Measurements from ENCODE around the gene DARS1. TPM values are rescaled to one million over a fixed set of nuclear protein-coding genes. Genes with fewer than 3 reads are reported as not detected.
"Not testable (repeated sequence)": the region's sequence is repeated elsewhere in the genome, so short reads cannot be mapped to it uniquely, and the experiment has no call there.

DARS1 gene
- total RNA-seq, 2 experiments from 2014 or later, result 90.8 to 90.9 TPM

- DNase-seq, H3K4me3 Mint-ChIP-seq, CTCF ChIA-PET, H3K27me3 Mint-ChIP-seq, H3K9me3 Mint-ChIP-seq, POLR2A ChIA-PET: not testable (repeated sequence)
- H3K27ac Mint-ChIP-seq, result peak overlapping the region; percentile 6
- peaks cover 54% of the 10 kb centered on the region for H3K36me3 Mint-ChIP-seq (ENCODE audit: low read depth)
- peaks cover 58% of the 10 kb centered on the region for H3K4me1 Mint-ChIP-seq
These were observed 21.0 kb downstream of the DARS1 start for GRCh38 chr2:135964404-135964803.

DNA sequence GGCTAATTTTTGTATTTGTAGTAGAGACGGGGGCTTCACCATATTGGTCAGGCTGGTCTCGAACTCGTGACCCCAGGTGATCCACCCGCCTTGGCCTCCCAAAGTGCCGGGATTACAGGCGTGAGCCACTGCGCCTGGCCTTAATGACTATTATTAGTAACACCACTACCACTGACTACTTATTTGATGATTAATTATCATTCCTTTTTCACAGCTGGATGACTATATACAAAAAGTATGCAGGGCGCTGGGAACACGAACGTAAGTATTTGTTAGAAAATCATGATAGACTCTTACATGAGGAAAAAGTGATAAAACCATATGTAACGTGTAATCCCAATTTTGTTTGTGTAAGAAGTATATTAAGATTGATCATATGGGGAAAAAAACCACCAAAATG is 21.6 kb downstream of the DARS1 start:
- CTCF ChIA-PET, result no interaction called here

GRCh38 chr2:135962366-135963123 is 22.9 kb downstream of the DARS1 start:
- peaks cover 55% of the 10 kb centered on the region for H3K36me3 Mint-ChIP-seq (ENCODE audit: low read depth)
- no peaks in the 10 kb centered on the region for H3K9me3 Mint-ChIP-seq
- peaks cover 58% of the 10 kb centered on the region for H3K4me1 Mint-ChIP-seq
- POLR2A ChIA-PET, result no interaction called here
- H3K4me3 Mint-ChIP-seq, result peak overlapping the region; percentile 26
- CTCF ChIA-PET, result no interaction called here
- no peaks in the 10 kb centered on the region for H3K27me3 Mint-ChIP-seq
- DNase-seq, result no peak
- H3K27ac Mint-ChIP-seq, result peak overlapping the region; percentile 86

More for the DNA sequence above, 21.6 kb downstream of the DARS1 start:
- POLR2A ChIA-PET, result no interaction called here
- Mint-ChIP-seq H3K4me3 (no peak overlapping the region), H3K27ac (peak overlapping the region; percentile 5), H3K36me3 (ENCODE audit: low read depth) (peaks cover 56% of the 10 kb centered on the region), H3K27me3 (no peaks in the 10 kb centered on the region), H3K9me3 (no peaks in the 10 kb centered on the region), H3K4me1 (peaks cover 59% of the 10 kb centered on the region)
- no peak for DNase-seq

- DNase-seq, result peak; percentile 45
- H3K36me3 Mint-ChIP-seq (ENCODE audit: low read depth), result peaks cover 53% of the 10 kb centered on the region
- H3K9me3 Mint-ChIP-seq, result no peaks in the 10 kb centered on the region
- H3K27ac Mint-ChIP-seq, result peak overlapping the region; percentile 86
- POLR2A ChIA-PET, result interaction anchor here (1.1 kb wide), 1 partner anchor 33 kb away, joined by 3 read pairs; no protein-coding TSS in a partner anchor
- peaks cover 61% of the 10 kb centered on the region for H3K4me1 Mint-ChIP-seq
- peak overlapping the region; percentile 21 for H3K4me3 Mint-ChIP-seq
- CTCF ChIA-PET, result interaction anchor here (0.5 to 0.6 kb wide), 2 partner anchors 16 to 424 kb away, joined by 3 read pairs; no protein-coding TSS in a partner anchor
- no peaks in the 10 kb centered on the region for H3K27me3 Mint-ChIP-seq
These were observed 24.5 kb downstream of the DARS1 start for GRCh38 chr2:135960656-135961551.

DNA sequence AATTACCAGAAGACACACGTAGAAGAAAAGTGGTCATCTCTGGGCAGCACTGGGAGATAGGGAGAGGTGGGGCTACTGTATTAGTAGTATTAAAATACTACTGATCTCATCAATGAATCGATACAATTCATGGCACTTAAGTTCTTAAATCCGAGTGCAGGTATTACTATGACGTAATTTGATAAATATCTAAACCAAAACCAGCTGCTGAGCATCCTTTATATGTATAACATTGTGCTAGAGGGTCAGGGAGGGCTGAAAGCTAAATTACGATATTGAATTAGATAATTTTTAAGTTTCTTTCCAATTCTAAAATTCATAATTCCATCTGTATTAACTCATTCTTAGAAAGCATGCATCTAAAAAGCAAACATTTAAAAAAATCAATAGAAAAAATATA is 25.3 kb downstream of the DARS1 start:
- no peak for DNase-seq
- CTCF ChIA-PET, result interaction anchor here (1.4 kb wide), 1 partner anchor 27 kb away, joined by 3 read pairs; no protein-coding TSS in a partner anchor
- Mint-ChIP-seq H3K27me3 (no peaks in the 10 kb centered on the region), H3K36me3 (ENCODE audit: low read depth) (peaks cover 57% of the 10 kb centered on the region), H3K4me3 (no peak overlapping the region), H3K4me1 (peaks cover 61% of the 10 kb centered on the region), H3K9me3 (no peaks in the 10 kb centered on the region), H3K27ac (peak overlapping the region; percentile 86)
- POLR2A ChIA-PET, result interaction anchor here (1.1 kb wide), 1 partner anchor 33 kb away, joined by 3 read pairs; no protein-coding TSS in a partner anchor

- Mint-ChIP-seq H3K4me1 (peaks cover 61% of the 10 kb centered on the region), H3K36me3 (ENCODE audit: low read depth) (peaks cover 57% of the 10 kb centered on the region)
- POLR2A ChIA-PET, result not testable (repeated sequence)
These were observed 26.5 kb downstream of the DARS1 start for GRCh38 chr2:135958927-135959326.

GRCh38 chr2:135954020-135954601 is 31.3 kb downstream of the DARS1 start:
- no peak overlapping the region for H3K4me3 Mint-ChIP-seq
- H3K4me1 Mint-ChIP-seq, result peaks cover 32% of the 10 kb centered on the region
- H3K36me3 Mint-ChIP-seq (ENCODE audit: low read depth), result peaks cover 60% of the 10 kb centered on the region
- H3K9me3 Mint-ChIP-seq, result peaks cover 6% of the 10 kb centered on the region
- H3K27ac Mint-ChIP-seq, result peak overlapping the region; percentile 27
- ChIA-PET POLR2A (no interaction called here), CTCF (interaction anchor here (0.6 kb wide), 1 partner anchor 70 kb away, joined by 3 read pairs; no protein-coding TSS in a partner anchor)
- DNase-seq, result no peak
- no peaks in the 10 kb centered on the region for H3K27me3 Mint-ChIP-seq

More at GRCh38 chr2:135958927-135959326, 26.5 kb downstream of the DARS1 start:
- CTCF ChIA-PET, result interaction anchor here (0.8 to 1.4 kb wide), 2 partner anchors 20 to 28 kb away, joined by 3 to 4 read pairs; no protein-coding TSS in a partner anchor
- H3K27ac Mint-ChIP-seq, H3K27me3 Mint-ChIP-seq, H3K4me3 Mint-ChIP-seq, DNase-seq, H3K9me3 Mint-ChIP-seq: not testable (repeated sequence)

DNA sequence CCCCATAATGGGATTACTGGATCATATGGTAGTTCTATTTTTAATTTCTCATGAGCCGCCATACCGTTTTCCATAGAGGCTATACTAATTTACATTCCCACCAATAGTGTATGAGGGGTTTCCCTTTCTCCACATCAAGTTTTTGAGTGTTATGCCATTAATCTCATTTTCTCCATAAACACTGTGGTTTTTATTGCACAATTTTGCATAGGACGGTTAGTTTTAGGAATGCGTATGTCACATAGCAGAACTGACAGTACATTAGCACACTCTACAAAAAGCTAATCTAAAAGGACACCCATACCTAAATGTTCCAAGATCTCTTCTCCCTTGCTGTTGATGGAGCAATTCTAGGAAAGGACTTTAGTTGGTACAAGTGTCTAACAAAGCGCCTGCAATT is 32.5 kb downstream of the DARS1 start:
- H3K27ac Mint-ChIP-seq, result no peak overlapping the region
- POLR2A ChIA-PET, result no interaction called here
- peaks cover 41% of the 10 kb centered on the region for H3K4me1 Mint-ChIP-seq
- peaks cover 6% of the 10 kb centered on the region for H3K9me3 Mint-ChIP-seq
- CTCF ChIA-PET, result interaction anchor here (1.1 kb wide), 1 partner anchor 33 kb away, joined by 3 read pairs; the partner anchor contains the start of gene DARS1
- no peaks in the 10 kb centered on the region for H3K27me3 Mint-ChIP-seq
- H3K36me3 Mint-ChIP-seq (ENCODE audit: low read depth), result peaks cover 58% of the 10 kb centered on the region
- no peak overlapping the region for H3K4me3 Mint-ChIP-seq
- no peak for DNase-seq

GRCh38 chr2:135951041-135951583 is 34.3 kb downstream of the DARS1 start:
- ChIA-PET CTCF (no interaction called here), POLR2A (no interaction called here)
- Mint-ChIP-seq H3K27ac (peak overlapping the region; percentile 6), H3K4me3 (no peak overlapping the region), H3K27me3 (no peaks in the 10 kb centered on the region), H3K36me3 (ENCODE audit: low read depth) (peaks cover 59% of the 10 kb centered on the region), H3K4me1 (peaks cover 46% of the 10 kb centered on the region), H3K9me3 (peaks cover 6% of the 10 kb centered on the region)
- DNase-seq, result no peak

DNA sequence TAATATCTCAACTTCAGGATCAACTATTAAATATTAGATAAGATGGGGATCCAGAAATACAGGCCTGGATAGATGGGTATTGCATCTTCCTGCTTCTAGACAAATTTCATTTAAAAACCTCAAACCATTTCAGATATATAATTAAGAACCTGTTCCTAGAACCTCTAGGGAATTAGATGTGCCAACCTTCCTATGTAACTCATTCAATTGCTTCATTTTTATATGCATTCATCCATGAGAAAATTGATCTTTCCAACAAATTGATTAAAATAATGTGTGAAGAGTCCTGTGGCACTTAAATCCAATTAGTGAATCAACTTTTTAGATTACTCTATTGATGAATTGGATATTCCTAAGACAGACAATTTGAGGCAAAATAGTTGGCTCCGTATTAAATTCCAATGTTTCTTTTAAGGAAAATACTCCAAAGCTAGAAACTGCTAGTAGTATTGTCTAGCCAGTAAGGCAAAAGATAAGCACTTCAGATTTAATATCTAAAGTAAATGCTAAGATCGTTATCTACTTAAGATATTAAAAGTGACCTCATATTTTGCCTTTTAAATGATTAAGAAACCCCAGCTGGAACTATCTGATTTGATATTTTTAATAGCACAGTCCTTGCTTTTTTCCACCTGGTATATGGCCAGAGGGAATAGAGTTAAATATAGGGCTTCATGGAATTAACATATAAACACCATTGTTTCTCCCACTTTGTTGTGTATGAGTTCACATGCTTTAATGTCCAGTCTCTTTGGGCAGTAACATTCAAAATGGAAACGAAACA is 35.8 kb downstream of the DARS1 start:
- peaks cover 60% of the 10 kb centered on the region for H3K36me3 Mint-ChIP-seq (ENCODE audit: low read depth)
- no peak overlapping the region for H3K27ac Mint-ChIP-seq
- H3K9me3 Mint-ChIP-seq, result peaks cover 6% of the 10 kb centered on the region
- H3K4me1 Mint-ChIP-seq, result peaks cover 45% of the 10 kb centered on the region
- no peaks in the 10 kb centered on the region for H3K27me3 Mint-ChIP-seq
- ChIA-PET POLR2A (interaction anchor here (0.5 to 1.0 kb wide), 4 partner anchors 14 to 36 kb away, joined by 5 to 18 read pairs (median 10); partner anchors contain the start of gene DARS1), CTCF (interaction anchor here (0.6 to 1.4 kb wide), 2 partner anchors 179 to 284 kb away, joined by 3 to 5 read pairs; no protein-coding TSS in a partner anchor)
- no peak overlapping the region for H3K4me3 Mint-ChIP-seq
- no peak for DNase-seq

DNA sequence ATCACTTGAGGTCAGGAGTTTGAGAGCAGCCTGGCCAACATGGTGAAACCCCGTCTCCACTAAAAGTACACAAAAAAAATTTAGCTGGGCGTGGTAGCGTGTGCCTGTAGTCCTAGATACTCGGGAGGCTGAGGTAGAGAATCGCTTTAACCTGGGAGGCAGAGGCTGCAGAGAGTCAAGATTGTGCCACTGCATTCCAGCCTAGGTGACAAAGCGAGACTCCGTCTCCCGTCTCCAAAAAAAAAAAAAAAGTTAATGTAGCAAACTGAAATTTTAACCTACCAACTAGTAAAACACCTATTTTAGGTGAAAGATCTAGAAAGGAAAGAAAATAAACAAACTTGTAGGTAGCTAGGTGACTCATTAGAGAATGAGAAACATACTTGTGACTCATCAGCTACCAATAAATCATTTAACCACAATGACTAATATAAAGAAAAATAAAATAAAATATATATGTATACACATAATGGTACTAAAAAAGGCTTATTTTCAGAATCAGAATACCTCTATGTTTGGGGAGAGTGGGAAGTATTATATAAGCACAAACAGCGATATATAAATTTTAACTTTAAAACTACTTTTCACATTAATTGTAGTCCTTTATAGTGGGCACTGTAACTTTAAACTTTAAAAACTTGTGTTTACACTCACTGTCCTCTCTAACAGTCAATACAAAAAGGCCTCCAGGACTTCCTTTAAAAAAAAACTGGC is 36.6 kb downstream of the DARS1 start:
- peaks cover 37% of the 10 kb centered on the region for H3K4me1 Mint-ChIP-seq
- peaks cover 6% of the 10 kb centered on the region for H3K9me3 Mint-ChIP-seq
- peak overlapping the region; percentile 32 for H3K4me3 Mint-ChIP-seq
- ChIA-PET POLR2A (interaction anchor here (0.5 to 1.0 kb wide), 5 partner anchors 14 to 37 kb away, joined by 3 to 18 read pairs (median 7); partner anchors contain the start of gene DARS1), CTCF (interaction anchor here (0.6 to 1.4 kb wide), 3 partner anchors 105 to 285 kb away, joined by 3 to 5 read pairs (median 3); no protein-coding TSS in a partner anchor)
- peak overlapping the region; percentile 73 for H3K27ac Mint-ChIP-seq
- H3K36me3 Mint-ChIP-seq (ENCODE audit: low read depth), result peaks cover 59% of the 10 kb centered on the region
- no peaks in the 10 kb centered on the region for H3K27me3 Mint-ChIP-seq
- no peak for DNase-seq

Measured in activated CD4-positive, alpha-beta T cell treated with anti-CD3 and anti-CD28 coated beads, Interleukin-2, amount 10 ng/mL, durations not matched to agents 7 days and 5 days (primary cell).